Stimulated activated CD8-positive, alpha-beta memory T cell treated with anti-CD3 and anti-CD28 coated beads, Interleukin-2, amount 100 ng/mL, for 48 hours (primary cell): Measurements from ENCODE around the gene ABHD18.
"Not testable (repeated sequence)": the region's sequence is repeated elsewhere in the genome, so short reads cannot be mapped to it uniquely, and the experiment has no call there.

Source experiments
- DNase-seq, 2 donors: peaks; one replicate each; pipeline ENCODE4 v3.0.0-alpha.2; 2020; ENCODE audit warnings: low read depth in 2 of 2

The ABHD18 gene

DNA sequence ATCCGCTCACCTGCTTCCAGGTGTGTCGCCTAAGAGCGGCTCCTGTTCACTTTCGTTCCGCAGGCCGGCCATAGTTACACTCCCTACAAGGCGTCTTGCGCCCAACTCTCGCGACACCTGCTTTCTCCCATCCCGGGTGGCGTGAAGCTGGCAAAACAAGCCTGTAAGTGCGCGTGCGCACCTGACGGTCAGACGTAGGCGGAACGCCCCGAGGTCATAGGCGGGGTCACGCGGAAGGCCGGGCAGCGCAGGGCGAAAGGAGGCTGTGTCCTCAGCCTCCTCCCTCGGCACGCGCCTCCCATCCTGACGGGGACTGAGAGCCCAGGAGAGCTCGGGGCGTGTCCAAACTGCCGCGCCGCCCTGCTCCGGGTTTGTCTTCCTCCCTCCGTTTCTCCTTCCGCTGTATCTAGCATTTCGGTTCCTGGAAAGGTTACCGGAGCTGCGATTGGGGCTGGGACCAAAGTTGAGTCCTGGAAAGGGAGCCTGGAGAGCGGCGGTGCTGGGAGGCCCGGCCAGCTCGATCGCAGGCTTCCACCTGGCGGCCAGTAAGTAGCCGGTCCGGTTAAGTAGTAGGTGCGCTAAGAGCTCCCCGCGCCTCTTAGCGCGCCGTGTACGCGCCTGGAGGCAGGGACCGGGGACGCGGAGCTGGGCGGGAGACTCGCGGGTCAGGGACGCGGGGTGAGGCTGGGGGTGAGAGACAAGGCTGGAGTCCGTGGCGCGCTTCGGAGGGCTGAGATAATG is at the start of gene ABHD18, which contains the start of gene MFSD8:
ABHD18 (plus strand) TSS at position 345 of the 741 bp plus-strand sequence. CDS start 17,550 bp downstream, outside the sequence.
MFSD8 (minus strand) TSS at position 112 of the 741 bp plus-strand sequence; CDS start at position 72, 40 bp downstream.
- peak; percentile 97 to 98 for DNase-seq

DNA sequence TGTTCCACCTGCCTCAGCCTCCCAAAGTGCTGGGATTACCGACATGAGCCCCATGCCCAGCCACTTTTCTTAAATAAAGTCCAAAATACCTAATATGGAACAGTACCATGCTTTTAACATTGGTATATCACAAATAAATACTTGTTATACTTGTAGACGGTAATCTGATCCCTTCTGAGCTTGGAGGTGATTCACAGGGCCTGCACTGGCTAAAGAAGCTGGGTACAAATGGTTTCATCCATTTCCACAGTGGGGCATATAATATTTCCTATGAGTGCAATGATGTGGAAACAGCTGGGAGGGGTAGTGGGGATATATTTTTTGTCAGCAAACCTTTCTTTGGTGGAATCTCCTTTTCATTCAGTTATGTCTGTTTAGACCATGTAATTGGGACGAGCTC is 48.7 kb upstream of the ABHD18 start:
- DNase-seq = no peak

DNA sequence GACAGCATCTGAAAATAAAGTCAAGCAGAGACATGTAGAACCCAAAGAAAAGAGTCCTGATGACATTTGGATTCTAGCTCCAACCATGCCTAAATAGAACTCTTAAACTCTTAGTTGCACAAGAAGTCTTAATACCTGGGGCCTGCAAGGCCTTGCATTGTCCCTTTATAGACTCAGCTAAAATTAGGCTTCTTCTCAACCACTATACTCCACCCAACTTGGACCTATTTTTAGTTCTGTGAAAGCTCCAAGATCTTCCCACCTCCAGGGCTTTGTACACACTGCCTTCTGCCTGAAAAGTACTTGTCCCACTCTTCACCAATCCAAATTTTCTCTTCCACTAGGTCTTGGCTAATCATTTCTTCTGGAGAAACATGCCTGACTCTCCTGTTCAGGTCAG is 48.1 kb upstream of the ABHD18 start:
- DNase-seq = no peak

DNA sequence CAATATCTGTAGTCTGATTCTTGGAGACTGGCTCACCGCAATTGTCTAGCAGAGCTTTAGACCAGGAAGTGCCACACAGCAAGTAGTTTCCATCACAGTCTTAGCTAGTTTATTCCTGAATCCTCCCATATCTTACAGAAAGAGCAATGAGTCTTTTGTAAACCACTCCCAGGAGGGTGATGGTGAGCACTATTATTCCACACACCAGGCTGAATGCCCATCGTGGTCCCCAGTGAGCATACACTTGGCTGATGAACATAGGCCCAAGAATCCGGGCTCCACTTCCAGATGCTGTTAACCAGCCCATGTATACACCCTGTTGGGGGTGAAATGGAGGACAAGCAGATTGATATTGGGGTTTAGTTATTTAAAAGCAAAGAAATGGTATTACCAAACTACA is 44.7 kb upstream of the ABHD18 start:
- no peak for DNase-seq

DNA sequence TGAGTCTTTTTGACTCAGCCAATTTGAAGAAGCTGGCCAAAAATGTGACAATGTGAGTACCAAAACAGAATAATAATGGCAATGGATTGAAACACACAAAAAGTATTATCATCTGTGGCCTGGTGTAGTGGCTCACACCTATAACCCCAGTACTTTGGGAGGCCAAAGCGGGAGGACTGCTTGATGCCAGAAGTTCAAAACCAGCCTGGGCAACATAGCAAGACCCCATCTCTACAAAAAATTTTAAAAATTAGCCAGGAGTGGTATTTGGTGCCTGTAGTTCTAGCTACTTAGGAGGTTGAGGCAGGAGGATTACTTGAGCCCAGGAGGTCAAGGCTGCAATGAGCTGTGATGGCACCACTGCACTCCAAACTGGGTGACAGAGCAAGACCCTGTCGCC is 43.0 kb upstream of the ABHD18 start:
- DNase-seq = no peak

DNA sequence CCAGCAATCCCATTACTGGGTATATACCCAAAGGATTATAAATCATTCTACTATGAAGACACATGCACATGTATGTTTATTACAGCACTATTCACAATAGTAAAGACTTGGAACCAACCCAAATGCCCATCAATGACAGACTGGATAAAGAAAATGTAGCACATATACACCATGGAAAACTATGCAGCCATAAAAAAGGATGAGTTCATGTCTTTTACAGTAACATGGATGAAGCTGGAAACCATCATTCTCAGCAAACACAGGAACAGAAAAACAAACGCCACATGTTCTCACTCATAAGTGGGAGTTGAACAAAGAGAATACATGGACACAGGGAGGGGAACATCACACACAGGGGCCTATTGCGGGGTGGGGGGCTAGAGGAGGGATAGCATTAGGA is 39.5 kb upstream of the ABHD18 start:
- DNase-seq = not testable (repeated sequence)

DNA sequence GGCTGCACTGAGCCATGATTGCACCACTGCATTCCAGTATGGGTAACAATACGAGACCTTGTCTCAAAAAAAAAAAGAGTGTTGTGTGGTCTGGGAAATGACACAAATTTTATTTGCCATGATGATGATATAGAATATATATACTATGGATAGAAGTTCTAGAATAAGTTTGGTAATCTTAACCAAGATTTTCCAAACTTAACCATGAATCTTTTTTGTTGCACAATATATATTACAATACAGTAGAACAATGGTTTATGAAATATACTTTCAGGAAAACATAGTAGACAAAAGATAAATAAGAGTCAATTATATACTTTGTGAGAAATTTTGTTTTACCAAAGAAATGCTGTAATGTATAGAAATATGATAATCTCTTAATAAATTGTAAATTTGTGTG is 35.0 kb upstream of the ABHD18 start:
- DNase-seq = no peak

DNA sequence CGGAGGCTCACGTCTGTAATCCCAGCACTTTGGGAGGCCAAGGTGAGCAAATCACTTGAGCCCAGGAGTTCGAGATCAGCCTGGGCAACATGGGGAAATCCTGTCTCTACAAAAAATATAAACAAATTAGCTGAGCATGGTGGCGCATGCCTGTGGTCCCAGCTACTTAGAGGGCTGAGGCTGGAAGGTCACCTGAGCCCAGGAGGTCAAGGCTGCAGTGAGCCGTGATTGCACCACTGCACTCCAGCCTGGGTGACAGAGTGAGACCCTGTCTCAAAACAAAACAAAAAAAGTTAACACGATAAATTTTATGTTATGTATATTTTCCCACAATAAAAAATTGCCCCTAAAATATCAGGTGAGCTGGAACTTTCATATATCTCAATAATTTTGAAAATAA is 33.4 kb upstream of the ABHD18 start:
- not testable (repeated sequence) for DNase-seq

DNA sequence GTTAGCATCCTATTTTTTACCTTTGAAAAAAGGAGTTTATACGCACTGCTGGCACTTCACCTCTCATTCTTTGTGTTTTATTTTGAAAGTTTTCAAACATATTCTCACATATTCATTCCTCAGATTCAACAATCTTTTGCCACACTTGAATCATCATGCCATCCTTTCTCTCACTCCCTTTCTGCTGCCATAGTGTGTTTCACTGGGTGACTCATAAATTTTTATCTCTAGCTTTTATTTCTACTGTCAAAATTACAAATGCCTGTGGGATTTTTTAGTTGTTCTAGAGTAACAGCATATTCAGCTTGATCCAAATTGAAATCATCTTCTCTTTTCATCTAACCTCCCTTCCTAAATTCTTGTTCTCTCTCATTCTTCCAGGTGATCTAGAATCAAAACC is 28.2 kb upstream of the ABHD18 start:
- no peak for DNase-seq

DNA sequence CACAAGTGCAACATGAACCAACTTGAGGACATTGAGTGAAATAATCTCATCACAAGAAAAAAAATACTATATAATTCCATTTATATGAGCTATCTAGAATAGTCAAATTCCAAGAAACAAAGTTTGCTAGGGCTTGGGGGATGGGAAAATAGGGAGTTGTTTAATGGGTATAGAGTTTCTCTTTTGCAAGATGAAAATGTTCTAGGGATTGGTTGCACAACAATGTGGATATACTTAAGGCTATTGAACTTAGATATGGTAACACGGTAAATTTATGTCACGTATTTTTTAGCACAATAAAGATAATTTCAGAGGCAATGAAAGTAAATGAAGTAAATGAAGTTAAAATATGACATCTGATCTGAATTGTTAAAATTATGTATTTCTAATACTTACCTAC is 8.1 kb upstream of the ABHD18 start:
- no peak for DNase-seq

DNA sequence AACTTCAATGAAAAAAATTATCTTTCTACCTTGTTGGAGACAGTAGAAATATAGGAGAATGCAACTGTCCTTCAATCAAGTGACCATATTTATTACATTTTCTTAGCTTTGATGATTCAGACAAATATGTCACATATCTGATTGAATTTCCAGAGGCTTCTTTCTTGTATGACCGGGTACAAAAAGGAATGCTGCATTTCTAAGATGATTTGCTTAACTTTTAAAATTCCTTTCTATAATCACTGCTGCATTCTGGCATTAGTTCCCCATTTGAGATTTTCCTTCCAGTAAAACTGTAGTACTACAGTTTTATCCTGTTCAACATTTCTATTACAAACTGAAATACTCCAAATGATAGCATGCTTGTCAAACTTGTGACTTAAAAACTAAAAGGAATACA is 5.4 kb upstream of the ABHD18 start:
- no peak for DNase-seq

DNA sequence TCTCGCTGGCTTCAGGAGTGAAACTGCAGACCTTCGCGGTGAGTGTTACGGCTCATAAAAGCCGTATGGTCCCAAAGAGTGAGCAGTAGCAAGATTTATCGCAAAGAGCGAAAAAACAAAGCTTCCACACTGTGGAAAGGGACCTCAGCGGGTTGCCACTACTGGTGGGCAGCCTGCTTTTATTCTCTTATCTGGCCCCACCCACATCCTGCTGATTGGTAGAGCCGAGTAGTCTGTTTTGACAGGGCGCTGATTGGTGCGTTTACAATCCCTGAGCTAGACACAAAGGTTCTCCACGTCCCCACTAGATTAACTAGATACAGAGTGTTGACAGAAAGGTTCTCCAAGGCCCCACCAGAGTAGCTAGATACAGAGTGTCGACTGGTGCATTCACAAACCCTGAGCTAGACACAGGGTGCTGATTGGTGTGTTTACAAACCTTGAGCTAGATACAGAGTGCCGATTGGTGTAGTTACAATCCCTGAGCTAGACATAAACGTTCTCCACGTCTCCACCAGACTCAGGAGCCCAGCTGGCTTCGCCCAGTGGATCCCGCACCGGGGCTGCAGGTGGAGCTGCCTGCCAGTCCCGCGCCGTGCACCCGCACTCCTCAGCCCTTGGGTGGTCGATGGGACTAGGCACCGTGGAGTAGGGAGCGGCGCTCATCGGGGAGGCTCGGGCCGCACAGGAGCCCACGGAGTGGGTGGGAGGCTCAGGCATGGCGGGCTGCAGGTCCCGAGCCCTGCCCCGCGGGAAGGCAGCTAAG is 1.4 kb upstream of the ABHD18 start:
- not testable (repeated sequence) for DNase-seq

DNA sequence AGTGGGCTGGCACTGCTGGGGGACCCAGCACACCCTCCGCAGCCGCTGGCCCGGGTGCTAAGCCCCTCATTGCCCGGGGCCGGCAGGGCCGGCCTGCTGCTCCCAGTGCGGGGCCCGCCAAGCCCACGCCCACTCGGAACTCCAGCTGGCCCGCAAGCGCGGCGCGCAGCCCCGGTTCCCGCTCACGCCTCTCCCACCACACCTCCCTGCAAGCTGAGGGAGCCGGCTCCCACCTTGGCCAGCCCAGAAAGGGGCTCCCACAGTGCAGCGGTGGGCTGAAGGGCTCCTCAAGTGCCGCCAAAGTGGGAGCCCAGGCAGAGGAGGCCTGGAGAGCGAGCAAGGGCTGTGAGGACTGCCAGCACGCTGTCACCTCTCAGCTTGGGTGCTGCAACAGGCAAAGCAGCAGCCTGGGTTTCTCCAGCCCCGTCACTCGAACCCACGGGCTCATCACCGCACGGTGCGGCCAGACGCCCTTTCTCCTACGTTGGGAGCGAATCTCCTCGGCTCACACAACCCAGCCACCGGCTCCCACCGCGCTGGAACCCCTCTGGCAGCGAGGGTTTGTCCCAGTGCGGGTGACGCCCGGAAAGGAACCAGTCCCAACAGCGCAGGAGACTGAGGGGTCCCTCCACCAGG is 662 bp upstream of the ABHD18 start:
- DNase-seq = peak in 1 of 2 donors; percentile 11

DNA sequence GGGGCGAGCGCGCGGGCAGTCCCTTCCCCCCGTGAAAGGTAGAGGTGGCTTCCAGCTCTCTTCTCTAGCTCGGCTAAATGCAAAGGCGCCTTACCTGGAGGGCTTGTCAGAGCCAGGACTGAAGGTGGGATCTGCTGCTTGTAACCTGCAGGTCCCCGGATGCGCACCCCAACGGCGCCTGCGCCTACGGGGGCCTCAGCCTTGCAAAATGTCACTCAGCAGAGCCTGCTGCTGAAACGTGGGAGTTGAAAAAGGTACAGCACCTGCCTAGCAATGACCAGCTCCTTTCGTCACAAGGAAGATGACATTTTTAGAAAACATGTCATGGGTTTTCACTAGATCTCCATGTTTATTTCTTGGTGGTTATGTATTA is 583 bp downstream of the ABHD18 start:
- DNase-seq = peak; percentile 54 to 58

DNA sequence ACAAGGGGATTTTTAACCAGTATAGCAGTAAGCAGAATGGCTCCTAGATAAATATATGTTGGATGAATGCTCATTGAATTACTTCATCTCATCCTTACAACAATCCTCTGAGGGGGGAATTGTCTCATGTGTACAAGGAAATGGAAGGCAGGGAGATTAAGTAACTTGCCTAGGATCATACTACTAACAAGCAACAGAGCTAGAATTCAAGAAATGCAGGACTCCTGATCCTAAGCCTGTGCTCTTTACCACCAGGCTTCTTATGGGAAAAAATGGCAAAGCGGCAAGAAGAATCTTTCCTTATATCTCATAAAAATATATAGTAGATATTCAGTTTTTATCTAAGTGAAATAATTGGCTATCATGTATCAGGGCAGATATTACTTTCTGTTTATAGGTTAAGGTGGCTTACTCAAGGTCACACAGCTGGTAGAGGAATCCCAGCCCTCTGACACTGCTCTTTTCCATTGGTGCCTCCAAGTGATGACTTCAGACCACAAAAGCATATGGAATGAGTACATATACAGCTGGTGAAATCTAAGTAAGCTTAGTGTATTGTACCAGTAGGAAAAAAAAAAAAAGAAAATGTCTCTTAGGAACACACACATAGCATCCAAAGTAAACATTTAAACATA is 2.1 kb downstream of the ABHD18 start:
- no peak for DNase-seq

DNA sequence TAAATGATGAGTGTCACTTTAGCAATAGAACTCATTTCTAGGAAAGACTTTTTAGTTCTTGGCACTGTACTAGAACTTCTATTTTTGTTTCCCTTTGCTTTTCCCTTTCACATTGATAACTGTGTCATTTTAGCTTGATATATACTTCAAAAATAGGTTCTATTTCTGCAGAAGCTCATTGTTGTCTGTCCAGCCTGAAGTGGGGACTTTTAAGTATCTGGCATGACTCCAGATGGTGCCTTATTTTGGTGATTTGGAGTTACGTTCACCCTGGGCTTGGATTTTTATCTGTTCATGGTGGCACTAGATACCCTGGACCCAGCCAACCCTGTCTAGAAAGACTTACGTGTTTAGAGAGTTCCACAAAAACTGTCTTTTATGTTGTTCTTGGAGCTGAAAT is 3.4 kb downstream of the ABHD18 start:
- no peak for DNase-seq

DNA sequence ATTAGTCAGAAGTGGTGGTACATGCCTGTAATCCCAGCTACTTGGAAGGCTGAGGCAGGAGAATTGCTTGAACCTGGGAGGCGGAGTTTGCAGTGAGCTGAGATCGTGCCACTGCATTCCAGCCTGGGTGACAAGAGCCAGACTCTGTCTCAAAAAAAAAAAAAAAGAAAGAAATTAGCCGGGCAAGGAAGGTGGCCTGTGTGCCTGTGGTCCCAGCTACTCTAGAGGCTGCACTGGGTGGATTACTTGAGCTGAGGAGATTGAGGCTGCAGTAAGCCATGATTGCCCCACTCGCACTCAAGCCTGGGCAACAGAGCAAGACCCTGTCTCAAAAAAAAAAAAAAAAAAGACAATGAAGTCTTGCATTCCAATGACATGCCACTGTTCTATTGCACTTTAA is 5.7 kb downstream of the ABHD18 start:
- not testable (repeated sequence) for DNase-seq

DNA sequence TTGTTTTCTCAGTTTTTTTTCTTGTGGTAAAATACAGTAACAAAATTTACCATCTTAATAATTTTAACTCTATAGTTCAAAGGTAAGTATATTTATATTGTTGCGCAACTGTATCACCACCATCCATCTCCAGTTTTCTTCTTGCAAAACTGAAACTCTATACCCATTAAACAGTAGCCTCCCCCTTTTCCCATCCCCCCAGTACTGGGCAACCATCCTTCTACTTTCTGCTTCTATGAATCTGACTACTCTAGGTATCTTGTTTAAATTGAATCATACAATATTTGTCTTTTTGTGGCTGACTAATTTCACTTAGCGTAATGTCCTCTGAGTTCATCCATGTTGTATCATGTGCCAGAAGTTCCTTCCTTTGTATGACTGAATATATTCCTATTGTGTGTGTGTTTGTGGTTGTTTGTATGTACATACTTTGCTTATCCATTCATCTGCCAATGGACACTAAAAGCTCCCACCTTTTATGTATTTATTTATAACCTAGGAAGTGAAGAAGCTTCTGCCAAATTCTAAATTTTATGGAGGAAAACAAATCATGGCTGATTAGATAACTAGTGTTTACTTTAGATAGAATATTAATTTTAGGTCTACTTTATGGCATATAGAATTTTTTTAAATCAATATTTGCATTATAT is 10.0 kb downstream of the ABHD18 start:
- no peak for DNase-seq

DNA sequence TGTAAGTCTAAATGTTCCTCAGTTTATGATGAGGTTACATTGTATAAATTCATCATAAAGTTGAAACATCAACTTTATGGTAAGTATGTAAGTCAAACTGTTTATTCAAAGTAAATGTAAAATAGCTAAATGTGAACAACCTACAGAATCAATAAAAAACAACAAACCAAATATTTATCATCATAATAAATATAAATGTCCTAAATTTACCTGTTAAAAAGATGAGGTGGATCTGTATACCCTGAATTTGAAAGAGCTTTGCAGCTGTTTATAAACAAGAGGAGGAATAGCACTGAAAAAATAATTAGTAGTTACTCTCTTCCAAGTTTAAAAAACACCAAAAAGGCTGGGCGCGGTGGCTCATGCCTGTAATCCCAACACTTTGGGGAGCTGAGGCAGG is 13.7 kb downstream of the ABHD18 start:
- no peak for DNase-seq

DNA sequence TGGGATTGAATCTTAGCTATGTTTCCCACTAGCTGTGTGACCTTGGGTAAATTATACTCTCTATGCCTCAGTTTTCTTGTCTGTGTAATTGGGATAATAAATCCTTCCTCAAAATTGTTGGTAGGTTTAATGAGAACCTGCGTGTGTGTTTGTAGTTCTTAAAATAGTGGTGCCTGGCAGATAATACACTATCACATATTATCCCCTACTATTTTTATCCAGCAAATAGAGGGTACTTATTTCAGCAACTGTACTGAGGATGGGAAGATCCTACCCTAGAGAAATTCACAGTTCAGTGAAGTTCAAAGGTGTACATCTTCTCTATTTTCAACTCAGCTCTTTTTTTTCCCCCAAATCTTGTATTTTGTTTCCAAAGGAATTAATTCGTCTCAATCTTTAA is 17.2 kb downstream of the ABHD18 start:
- DNase-seq = no peak

DNA sequence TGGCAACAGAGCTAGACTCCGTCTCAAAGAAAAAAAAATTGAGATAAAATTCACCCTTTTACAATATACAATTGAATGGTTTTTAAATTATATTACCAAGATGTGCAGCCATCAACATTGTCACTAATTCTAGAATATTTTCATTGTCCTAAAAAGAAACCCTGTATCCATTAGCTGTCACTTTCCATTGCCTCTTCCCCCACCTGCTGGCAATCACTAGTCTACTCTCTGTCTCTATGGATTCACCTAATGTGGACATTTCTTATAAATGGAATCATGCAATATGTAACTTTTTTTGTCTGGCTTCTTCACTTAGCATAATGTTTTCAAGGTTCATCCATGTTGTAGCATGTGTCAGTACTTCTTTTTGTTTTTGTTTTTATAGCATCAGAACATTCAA is 20.8 kb downstream of the ABHD18 start:
- DNase-seq = no peak

DNA sequence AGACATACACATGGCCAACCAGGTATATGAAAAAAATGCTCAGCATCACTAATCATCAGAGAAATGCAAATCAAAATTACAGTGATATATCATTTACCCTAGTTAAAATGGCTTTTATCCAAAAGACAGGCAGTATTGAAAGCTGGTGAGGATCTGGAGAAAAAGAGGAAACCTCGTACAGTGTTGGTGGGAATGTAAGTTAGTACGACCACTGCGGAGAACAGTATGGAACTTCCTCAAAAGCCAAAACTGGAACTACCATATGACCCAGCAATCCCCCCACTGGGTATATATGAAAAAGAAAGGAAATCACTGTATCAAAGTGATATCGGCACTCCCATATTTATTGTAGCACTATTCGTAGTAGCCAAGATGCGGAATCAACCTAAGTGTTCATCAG is 23.4 kb downstream of the ABHD18 start:
- DNase-seq = no peak
